Activated CD4-positive, CD25-positive, alpha-beta regulatory T cell treated with anti-CD3 and anti-CD28 coated beads, Interleukin-2, amount 50 U/mL, for 72 hours (primary cell): ENCODE results near the gene CACNA2D2.
A peak's percentile ranks its signal among the peaks of the same experiment; 100 is the strongest.

Experiments
- DNase-seq: peaks from one replicate; pipeline ENCODE4 v3.0.0; 2021

CACNA2D2 gene

GRCh38 chr3:50388720-50389413, 114.6 kb downstream of the CACNA2D2 start:
- DNase-seq, result no peak

DNA sequence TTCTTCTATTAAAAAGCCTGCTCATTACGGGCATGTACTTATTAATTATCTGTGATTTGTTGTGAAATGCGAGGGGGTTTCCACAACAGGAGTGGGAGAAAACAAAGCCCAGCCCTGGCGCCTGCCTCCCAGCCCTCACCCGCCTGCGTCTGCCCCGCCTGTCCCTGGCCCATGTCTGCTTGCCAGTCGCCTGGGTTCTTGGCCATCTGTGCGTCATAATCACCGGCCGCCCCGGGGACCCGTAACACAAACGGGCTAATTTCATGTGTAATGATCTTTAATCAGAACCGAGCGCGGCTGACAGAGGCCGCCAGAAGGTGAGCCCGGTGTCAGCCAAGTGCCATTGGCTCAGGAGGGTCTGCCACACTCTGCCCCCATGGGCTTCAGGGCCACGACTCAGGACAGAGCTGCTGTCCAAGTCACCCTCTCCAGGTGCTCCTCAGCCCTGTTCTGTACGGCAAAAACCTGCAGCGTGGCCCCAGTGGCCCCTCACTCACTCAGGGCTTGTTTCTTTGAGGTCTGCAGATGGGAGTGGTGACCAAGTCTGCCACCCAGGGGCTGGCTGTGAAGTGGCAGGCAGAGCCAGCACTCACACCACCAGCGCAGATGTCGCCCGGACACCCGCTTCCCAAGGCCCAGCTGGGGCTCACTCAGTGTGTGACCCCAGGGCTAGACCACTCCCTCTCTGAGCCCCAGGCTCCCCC, 115.3 kb downstream of the CACNA2D2 start:
- no peak for DNase-seq

GRCh38 chr3:50385754-50386153, 117.7 kb downstream of the CACNA2D2 start:
- DNase-seq, result no peak

- DNase-seq, result no peak
Observed at GRCh38 chr3:50383750-50384149, 119.7 kb downstream of the CACNA2D2 start.

DNA sequence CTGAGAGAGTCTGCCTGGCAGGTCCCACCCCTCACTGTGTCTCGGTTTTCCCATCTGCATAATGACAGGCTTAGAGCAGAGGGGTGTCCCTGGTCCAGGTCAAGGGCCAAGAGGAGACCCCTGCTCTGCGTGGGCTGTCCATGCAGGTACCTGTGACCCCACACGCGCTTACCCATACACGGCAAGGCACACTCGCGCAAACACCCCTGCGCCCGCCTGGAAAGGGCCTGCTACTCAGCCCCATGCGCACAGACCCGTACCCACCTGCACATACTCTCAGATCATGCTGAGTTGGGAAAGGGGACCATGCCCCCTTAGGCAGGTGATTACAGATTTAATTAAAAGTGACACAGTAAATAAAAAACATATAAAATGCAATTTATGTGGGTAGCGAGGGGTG, 120.7 kb downstream of the CACNA2D2 start:
- no peak for DNase-seq

- DNase-seq, result no peak
Observed at GRCh38 chr3:50381383-50381782, 122.1 kb downstream of the CACNA2D2 start.

DNA sequence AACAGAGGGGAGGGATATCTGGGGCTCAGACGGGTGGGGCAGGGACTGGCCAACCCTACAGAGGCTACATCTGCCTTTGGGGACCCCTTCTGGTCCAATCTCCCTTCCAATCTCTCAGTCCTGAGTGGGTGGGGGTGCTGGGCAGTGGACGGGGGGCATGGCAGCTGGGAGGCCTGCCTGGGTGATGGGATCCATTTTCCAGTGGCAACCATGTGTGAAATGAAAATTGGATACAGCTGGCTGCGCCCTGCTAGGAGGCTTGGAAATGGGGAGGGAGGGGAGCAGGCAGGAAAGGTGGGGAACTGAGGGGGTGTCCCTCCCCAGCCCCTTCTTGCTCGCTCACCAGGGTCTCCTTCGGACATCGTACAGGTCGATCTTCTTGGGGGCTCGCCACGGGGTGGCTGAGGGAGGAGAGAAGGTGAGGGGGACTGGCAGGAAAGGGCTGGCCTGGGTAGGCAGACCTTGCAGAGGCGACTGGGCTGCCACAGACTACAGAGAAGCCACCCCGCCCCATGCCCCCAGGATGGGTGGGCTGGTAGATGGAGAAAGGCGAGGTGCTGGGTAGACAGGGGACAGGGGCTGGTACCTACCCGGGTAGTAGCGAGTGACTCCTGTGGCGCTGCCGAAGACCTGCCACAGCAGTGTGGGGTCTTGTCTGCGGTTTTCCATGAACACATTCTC, 122.9 kb downstream of the CACNA2D2 start:
- DNase-seq, result no peak

DNA sequence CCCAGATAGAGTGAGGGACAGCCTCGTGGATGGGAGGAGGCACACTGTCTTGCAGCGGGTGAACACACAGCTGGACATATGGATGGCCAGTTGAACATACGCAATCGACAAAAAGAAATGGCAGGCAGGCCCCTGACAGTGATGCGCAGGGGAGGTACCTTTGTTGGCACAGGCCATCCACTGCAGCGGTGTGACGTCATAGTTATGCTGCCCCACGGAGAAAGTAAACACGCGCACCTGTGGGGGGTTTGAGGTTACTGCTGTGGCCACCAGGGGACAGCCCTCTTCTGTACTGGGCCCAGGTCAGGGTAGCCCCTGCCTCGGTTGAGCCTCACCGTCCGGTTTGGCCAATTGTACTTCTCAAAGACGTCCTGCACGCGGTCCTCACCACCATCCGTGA, 124.7 kb downstream of the CACNA2D2 start:
- no peak for DNase-seq

DNA sequence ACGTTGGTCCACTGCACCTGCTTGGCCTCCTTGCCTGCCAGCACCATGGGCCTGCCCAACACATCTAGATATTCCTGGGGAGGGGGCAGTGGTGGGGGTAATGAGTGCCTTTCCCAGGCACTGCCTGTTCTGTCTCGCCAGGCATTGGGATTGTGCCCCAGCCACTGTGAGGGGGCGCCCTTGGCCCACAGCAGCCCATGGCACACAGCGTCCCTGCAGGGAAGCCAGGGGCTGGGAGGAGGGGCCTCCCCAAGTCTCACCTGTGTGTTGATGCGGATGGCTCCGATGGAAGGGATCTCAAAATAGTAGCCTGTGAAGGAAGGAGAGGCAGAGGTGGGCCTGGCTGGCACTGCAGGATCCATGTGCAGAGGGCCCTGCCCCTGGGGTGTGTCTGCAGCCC, 125.4 kb downstream of the CACNA2D2 start:
- DNase-seq, result no peak

DNA sequence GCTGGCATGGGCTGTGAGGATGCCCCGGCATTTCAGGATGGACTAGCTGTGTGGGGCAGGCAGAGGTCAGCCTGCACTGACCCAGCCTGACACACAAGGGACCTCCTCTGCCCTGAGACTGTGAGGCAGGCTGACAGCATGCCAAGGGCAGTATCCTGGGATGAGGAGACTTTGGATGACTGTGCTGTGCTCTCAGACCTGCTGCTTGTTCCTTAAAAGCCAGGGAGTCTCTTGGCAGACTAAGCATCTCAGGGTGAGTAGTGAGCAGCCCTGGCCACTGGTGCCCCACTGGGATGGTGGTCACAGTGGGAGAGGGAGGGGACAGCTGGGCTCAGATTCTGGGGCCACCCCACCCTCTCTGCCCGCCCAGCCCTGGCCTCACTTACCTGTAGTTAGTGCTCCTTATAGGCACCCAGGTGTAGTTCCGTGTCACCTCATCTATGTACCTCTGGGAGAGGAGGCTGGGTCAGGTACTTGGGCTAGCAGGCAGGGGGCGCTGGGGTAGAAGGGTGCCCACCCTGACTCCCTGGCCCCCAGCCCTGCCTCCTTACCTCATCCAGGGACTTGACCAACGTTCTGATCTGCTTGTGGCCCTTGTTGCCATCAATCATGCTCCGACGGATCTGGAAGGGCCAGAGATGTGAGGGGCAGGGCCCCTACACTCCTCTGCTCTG, 128.0 kb downstream of the CACNA2D2 start:
- DNase-seq, result no peak

- DNase-seq, result no peak
Observed at GRCh38 chr3:50374363-50375257, 128.8 kb downstream of the CACNA2D2 start.

- no peak for DNase-seq
Observed at GRCh38 chr3:50373146-50374051, 130.0 kb downstream of the CACNA2D2 start.

GRCh38 chr3:50372349-50372748, 131.1 kb downstream of the CACNA2D2 start:
- DNase-seq, result no peak

DNA sequence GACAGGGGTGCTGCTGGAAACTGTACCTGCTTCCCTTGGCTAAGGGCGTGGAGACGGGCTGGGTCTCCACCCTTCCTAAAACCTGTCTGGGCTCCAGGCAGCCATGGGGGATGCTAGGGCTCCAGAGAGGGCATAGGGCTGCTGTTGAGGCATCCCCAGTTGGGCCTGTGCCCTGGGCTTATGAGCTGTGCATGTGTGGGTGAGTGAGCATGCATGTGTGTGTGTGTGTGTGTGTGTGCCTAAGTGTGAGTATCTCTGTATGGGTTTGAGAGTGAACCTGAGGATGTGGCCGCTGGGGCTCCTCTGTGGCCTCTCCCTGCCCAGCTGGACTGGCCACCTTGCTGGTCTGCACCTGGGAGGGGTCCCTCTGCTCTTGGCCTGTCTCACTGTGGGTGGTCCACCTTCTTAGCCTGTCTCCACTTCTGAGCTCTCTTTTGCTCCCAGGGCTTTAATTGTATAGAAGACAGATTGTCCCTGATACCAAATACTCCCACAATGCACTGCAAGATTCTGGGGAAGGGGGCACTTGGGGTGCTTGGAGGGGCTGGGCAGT, 132.2 kb downstream of the CACNA2D2 start:
- DNase-seq, result no peak

- DNase-seq, result no peak
Observed at GRCh38 chr3:50370594-50370993, 132.8 kb downstream of the CACNA2D2 start.

GRCh38 chr3:50369012-50369670, 134.3 kb downstream of the CACNA2D2 start:
- DNase-seq, result no peak

GRCh38 chr3:50365842-50366220, 137.6 kb downstream of the CACNA2D2 start:
- no peak for DNase-seq

- peak; percentile 91 for DNase-seq
Observed at GRCh38 chr3:50365080-50365841, 138.2 kb downstream of the CACNA2D2 start.

GRCh38 chr3:50364573-50365079, 138.8 kb downstream of the CACNA2D2 start:
- no peak for DNase-seq

GRCh38 chr3:50359760-50360110, 143.7 kb downstream of the CACNA2D2 start:
- DNase-seq, result no peak
